ENCODE data around the gene NFE2.
"Not testable (repeated sequence)": the region's sequence is repeated elsewhere in the genome, so short reads cannot be mapped to it uniquely, and the experiment has no call there.

The NFE2 gene

DNA sequence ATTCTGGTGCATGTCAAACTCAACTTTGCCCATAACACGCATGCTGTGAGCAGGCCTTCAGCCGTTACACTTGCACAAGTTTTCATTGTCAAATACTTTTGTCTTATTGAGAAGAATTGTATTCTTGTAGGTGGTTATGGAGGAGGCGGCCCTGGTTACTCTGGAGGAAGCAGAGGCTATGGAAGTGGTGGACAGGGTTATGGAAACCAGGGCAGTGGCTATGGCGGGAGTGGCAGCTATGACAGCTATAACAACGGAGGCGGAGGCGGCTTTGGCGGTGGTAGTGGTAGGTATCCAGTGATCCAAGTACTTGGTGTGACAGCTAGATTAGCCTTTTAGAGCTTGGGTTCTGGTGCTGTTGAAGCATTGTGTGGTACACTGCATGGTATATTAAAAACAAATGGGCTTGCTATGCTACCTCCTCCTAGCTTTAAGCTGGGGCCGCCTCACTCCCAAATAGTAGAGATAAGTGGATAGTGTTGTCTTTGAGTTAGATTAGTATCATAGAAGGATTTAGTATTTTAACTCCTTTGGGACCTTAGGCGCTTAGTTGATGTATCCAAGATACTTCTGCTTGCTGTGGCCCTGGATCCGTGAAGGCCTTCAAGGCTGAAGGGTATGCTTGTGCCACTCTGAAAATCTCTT lies 17.7 kb downstream of the NFE2 start:
- no peak for DNase-seq (ENCODE audit: low spot score)

DNA sequence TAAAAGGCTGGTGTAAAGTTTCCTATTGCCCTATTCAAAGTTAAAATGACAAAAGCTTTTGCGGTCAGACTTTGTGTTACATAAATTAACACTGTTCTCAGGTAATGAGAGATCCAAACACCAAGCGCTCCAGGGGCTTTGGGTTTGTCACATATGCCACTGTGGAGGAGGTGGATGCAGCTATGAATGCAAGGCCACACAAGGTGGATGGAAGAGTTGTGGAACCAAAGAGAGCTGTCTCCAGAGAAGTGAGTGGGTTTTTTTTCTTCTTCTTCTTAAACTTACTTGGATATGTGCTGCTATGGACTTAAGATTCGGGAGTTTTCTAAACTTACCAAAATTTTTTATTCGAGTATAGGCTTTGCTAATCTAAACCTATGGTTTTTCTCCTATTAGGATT lies 19.1 kb downstream of the NFE2 start:
- not testable (repeated sequence) for DNase-seq (ENCODE audit: low spot score)

DNA sequence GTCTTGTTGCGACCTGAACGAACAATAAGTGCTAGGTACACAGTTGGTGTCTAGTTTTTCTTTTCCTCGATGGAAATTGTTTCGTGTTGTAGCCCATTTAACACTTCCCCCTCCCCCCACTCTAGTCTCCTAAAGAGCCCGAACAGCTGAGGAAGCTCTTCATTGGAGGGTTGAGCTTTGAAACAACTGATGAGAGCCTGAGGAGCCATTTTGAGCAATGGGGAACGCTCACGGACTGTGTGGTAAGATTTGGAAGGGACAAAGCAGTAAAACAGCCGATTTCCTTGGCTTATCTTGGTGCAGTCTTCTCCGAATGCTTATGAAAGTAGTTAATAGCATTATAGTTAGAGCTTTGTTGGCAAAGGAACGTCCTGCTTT lies 19.6 kb downstream of the NFE2 start:
- not testable (repeated sequence) for DNase-seq (ENCODE audit: low spot score)

DNA sequence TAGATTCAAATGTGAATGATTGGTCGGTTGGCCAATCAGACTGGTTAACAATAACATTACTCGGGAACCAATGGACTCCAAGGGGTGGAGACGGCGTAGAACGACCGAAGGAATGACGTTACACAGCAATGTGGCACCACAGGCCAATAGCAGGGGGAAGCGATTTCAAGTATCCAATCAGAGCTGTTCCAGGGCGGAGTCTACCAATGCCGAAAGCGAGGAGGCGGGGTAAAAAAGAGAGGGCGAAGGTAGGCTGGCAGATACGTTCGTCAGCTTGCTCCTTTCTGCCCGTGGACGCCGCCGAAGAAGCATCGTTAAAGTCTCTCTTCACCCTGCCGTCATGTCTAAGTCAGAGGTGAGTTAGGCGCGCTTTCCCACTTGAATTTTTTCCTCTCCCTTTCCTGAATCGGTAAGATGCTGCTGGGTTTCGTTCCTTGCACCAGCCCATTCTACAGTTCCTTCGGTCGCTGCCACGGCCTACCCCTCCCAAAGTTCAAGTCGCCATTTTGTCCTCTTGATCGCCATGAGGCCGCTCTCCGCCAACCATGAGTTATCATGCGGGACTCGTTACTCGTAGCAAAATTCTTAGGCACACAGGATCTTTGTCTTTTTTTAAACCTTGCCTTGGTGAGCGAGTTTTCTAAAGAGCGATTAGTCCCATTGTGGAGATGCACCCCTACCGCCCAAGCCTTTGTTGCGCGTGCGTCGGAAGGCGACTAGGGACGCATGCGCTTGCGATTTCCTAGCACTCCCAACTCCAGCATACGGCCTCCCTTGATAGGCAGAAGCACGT lies 20.2 kb downstream of the NFE2 start, which contains the start of gene HNRNPA1:
HNRNPA1 (plus strand) TSS at position 259 of the 793 bp plus-strand sequence; CDS start at position 341, 82 bp downstream.
- DNase-seq (ENCODE audit: low spot score), result peak; percentile 95

DNA sequence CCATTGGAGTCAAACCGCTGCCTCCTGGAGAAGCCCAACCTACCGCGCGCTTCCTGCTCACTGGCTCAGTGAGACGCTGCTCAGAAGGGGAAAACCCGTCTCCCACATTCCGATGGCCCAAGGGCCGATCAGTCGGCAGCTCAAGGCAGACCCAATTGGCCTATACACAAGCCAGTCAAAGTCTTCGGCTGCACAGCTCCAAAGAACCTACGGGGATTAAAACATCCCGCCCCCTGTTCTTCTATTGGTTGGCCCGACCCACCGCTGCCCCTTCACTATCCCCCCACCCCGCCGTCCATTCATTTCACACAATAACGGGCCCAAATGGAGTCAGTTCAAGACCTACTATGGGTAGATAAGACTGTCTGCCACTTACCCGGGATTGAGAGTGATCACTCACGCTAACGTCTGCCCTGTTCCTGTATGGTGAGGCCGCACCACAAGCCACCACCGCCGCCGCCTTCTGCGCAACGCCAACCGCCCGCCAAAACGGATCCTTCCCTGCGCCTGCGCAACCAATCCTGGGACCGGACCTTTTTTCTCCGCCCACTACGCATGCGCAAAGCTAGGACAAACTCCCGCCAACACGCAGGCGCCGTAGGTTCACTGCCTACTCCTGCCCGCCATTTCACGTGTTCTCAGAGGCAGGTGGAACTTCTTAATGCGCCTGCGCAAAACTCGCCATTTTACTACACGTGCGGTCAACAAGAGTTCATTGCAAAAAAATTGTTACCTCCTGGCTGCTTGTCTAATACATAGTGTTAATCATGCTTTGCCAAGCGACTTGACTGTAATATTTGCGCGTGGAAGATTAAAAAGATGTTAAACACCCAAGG lies 21.0 kb downstream of the NFE2 start, which contains the start of gene CBX5:
CBX5 (minus strand) TSS at position 491 of the 836 bp plus-strand sequence. CDS start 22,472 bp downstream, outside the sequence.
- peak; percentile 98 for DNase-seq (ENCODE audit: low spot score)

DNA sequence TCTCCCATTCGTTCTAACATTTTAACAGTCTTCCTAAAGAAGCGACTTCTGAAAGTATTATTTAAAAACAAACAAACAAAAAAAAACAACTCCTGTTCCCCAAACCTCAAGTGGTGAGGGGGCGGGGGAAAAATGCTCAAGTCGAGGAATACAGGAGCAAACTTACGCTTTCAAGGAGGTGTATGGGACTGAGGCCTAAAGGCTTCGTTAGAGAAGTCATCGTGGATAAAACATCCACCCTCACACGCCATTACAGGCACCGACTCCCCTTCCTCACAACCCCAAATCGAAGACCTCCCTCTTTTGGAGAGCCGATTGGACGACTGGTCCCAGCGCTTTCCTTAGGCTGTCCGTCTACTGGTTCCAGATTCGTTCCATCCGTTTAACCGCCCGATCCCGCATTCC lies 21.6 kb downstream of the NFE2 start:
- DNase-seq (ENCODE audit: low spot score), result no peak

DNA sequence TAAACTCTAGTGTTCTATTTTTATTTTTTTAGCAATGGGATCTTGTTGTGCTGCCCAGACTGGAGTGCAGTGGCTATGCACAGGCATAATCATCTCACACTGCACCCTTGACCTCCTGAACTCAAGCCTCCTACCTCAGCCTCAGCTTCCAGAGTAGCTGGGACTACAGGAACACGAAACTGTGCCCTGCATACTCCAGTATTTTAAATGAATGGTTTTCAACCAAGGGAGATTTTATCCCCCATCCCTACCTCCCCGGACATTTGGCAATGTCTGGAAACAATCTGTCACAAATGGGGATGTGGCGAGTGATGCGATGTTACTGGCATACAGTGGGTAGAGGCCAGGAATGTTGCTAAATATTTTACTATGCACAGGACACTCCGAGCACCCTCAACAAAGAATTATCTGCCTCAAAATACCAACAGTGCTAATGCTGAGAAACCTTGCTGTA lies 23.0 kb downstream of the NFE2 start:
- DNase-seq (ENCODE audit: low spot score), result no peak

DNA sequence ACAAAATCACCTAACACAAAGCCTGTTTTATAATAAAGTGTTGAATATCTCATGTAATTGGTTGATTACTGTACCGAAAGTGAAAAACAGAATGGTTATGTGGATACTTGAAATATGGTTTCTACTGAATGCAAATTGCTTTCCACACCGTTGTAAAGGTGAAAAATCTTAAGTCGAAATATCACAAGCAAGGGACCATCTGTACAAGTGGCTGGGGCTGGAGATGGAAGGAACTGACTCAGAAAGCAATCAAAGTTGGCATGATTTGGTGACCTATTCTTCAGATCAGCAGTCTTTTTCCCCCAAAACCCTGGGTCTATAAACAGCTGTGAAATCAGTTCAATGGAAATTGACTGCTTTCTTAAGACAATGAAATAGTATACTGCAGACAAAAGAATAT lies 24.4 kb downstream of the NFE2 start:
- no peak for DNase-seq (ENCODE audit: low spot score)

DNA sequence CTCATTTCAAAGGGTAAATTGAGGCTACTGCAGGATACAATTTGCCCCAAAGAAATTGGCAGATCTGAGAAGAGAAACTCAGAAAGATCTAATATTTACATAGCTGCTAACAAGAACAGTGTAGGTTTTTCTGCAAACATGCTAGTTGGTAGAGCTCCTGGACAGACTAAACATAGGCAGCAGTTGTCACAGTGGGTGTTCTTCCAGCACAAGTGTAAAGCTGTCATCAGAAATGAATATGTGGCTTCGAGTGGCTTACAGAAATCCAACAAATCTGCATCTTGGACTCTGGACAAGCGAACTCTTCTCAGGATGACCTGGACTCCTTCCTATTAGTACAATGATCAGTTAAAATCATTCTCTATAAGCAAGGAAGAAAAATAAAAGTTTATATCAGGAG lies 26.8 kb downstream of the NFE2 start:
- DNase-seq (ENCODE audit: low spot score), result no peak

DNA sequence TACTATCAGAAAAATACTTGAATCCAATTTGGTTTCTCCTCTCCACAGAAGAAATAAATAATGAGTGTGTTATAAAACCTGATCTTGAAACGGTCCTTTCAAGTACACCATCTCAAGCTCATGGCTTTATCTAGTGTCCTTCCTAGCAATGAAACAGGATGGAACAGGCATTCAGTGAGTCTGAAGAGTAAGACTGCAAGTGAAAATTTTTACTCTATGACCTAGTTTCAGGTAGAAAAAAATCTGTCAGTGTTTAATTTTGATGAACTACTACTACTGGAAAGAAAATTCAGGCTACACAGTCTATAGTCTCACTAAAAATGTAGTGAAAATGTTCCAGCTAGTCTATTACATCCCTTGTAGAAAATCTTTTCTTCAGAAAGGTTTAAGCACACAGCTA lies 28.6 kb downstream of the NFE2 start:
- DNase-seq (ENCODE audit: low spot score), result no peak

DNA sequence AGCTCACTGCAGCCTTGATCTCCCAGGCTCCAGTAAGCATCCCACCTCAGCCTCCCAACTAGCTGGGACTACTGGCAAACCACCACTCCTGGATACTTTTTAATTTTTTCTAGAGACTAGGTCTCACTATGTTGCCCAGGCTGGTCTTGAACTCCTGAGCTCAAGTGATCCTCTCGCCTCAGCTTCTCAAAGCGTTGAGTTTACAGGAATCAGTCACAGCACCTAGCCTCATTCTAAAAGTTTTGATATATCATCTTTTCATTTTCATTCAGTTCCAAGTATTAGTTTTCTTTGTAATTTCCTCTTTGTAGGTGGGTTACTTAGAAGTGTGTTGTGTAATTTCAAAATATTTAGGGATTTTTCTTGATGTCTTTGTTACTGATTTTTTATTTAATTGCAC lies 30.5 kb downstream of the NFE2 start:
- no peak for DNase-seq (ENCODE audit: low spot score)

DNA sequence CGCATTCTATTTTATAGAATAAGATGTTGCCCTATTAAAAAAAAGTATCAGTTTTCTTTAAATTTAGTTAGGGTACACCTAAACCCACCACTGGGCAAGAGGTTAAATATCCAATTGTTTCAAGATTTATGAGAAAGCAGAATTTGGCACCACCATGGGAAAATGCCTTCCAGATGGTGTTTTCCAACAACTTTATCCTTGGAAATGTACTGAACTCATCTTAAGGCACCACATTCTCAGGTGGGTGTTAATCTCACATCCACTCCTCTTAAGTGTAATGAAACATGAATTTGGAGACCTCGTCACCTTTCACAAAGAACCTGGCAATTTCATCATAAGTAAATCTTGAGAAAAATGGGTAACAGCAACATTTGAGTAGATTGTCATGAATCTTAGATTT lies 34.0 kb downstream of the NFE2 start:
- DNase-seq (ENCODE audit: low spot score), result no peak

DNA sequence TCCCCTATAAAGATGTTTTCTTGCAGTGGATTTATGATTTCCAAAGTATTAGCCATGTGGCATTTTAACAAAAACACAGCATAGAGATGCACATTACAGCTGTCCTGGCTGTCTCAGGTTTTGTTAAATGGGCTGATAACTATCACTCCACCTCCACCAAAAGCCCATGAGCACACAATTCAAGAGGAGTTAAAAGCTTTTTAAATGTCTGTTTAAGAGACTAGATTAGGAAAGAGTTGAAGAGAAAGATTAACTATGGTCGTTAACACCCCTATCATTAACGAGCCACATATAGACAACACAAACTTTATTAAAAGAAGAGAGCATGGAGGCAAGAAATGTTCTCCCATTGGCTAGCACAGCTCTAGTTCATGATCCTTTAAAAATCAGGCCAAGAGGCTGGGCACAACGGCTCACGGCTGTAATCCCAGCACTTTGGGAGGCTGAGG lies 35.4 kb downstream of the NFE2 start:
- no peak for DNase-seq (ENCODE audit: low spot score)

DNA sequence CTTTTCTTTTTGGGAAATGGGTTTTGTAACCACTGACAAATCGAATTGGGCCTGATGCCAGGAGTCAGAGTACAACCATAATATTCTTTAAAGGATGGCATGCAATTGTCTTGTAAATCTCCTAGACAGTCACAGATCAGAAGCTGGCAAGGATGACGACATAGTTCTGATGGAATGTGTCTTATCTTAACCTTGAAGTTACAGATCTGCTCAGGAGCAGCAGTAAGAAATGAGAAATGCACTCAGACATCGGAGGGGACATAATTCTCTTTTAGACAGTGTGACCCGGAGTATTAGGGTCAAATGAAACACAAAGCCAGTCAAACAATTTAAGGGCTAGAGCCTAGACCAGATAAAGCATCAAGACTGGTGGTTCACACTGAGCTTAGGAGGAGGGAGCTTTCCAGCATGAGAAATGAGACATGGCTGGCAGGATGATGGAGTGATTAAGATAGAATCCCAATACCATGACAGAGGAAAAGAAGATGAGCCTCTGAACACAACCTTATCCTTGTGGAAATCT lies 38.4 kb downstream of the NFE2 start:
- no peak for DNase-seq (ENCODE audit: low spot score)

DNA sequence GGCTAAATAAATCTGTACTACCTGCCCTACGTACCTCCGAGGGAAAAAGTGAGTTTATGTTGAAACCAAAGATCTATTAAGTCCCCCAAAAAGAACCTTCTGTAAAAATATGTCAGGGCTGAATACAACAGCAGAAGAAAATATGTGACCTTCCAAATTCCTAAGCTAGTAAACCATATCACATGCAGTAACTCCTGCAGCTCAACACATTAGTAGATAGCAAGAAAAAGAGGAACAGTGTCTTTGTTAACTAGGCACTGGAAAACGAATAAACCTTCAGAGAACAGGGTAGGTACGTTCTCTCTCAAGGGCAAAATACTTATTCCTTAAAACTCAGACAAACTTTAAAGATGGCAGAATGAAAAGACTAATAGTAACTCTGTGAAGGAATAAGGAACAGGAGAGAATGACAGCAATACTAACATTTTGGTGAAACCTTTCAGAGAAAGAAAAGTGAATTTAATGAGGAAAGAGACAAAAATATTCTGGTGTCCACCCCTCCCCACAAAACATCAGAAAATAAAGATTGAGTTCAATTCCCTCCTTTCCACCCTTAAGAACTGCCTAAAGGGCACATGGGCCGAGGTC lies 38.9 kb downstream of the NFE2 start:
- DNase-seq (ENCODE audit: low spot score), result no peak

DNA sequence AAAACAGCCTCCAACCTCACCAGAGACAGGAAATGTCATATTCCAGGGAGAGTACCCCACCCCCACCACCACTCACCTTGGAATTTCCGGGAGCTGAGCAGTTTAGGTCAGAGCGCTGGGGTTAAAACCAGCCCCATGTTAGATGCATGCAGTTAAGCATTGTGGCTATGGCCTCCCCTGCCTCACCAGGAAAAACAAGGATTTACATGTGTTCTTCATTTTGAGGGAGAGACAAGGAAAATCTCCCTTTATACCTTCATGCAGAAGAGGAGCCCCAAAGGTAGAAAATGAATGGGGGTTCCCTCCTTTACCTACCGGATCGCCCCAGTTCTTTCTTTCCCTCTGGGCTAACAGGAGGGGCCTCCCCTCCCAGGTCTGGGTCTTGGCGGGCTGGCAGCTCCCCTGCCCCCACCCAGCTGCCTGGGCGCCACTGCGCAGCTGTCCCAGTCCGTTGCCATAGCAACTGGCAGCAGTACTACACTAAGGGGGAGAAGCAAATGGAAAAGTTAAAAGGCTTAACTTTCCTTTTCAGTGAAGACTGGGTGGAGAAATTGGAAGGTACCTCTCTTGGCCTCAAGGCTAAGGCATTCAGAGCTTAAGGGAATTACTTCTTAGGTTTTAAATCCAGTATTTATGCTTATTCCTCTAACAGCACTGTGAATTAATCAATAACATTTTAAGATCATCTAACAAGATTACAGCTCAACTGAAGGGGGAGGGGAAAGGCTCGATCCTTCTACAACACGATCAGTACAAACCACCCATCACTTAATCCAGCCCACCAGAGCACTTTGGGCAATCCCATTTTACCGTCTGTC lies 41.4 kb downstream of the NFE2 start:
- peak; percentile 89 for DNase-seq (ENCODE audit: low spot score)

DNA sequence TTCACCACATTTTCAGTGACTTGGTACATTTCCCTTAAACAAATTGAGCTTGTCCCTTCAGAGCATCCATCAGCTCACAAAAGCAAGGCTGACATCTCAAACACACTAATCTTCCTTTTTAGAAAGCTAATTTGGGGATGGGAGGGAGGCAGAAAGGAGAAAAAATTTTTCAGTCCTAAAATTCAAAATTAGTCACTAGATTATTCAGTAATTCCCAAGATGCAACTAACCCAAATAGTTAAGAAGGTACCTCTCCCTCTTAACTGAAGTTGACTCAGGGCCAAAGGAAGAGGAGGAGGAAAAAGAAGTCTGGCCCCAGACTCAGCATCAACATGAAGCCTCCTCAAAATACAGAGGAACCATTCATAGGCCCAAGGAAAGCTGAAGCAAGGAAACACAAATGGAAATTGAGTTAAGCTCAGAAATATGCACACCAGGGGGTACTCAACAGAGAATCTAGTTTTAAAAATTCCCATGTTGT lies 42.6 kb downstream of the NFE2 start:
- no peak for DNase-seq (ENCODE audit: low spot score)

DNA sequence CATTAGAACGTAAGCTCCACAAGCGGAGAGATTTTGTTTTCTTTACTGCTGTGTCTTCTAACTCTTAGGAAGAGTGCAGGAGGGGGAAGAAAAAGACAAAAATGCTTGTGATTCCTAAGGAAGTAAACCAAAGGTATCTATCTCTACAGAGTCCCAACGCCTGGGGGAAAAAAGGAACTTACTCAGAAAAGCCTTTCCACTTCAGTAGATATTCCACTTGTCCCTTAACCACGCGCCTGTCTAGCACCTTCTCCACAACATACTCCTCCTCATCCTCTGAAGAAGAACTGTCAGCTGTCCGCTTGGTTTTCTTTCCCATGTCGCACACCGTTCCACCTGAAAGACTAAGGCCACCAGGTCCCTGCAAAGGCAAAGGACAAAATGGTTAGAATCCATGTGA lies 43.5 kb downstream of the NFE2 start:
- no peak for DNase-seq (ENCODE audit: low spot score)

DNA sequence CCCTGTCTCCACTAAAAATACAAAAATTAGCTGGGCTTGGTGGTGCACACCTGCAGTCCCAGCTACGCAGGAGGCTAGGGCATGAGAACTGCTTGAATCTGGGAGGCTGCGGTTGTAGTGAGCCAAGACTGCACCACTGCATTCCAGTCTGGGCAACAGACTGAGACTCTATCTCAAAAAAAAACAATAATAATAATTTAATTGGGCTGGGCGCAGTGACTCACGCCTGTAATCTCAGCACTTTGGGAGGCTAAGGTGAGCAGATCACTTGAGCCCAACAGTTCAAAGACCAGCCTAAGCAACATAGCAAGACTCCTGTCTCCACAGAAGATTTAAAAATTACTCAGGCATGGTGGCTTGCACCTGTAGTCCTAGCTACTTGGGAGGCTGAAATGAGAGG lies 47.6 kb downstream of the NFE2 start:
- DNase-seq (ENCODE audit: low spot score), result no peak

DNA sequence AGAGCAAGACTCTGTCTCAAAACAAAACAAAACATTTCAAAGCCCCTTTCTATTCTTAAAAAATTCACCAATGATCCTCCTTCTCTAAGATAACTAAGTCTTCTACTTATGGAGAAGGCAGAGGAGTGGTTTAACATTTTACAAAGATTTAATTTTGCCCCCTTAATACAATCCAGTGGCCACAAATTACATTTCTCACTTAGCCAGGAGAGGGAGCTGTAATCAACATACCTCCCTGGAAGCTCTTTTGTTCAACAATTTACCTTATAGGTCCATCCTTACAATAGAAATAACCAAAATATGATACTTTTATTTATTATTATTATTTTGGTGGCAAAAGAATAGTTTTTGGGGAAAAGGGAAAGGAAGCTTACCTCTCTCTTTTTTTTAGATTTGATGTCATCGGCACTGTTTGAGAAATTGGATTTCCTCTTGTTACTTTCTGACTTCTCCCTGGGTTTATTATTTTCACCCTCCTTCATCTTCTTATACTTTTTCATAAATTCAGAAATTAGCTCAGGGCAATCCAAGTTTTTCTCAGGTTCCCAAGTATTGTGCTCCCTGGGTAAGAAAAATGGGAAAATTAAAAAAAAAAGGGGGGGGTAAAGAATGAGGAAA lies 49.0 kb downstream of the NFE2 start:
- peak; percentile 53 for DNase-seq (ENCODE audit: low spot score)
